Skin of body (tissue), 2 donors: Measurements from ENCODE around the gene MXD1. TPM values are rescaled to one million over a fixed set of nuclear protein-coding genes. Genes with fewer than 3 reads are reported as not detected.
"Not testable (repeated sequence)": the region's sequence is repeated elsewhere in the genome, so short reads cannot be mapped to it uniquely, and the experiment has no call there.

Experiments used
- DNase-seq: peaks from one replicate; lab custom pipeline; 2025; lab: John Stamatoyannopoulos, UW
- total RNA-seq: library from RNA; depleted of rRNA; stranded (reverse); fragments of >200 nt; gene quantifications from one replicate; pipeline ENCODE4 v1.2.3, GENCODE V29; 2014

The MXD1 gene
- total RNA-seq, 1 donor from 2014 or later = 29.5 TPM

DNA sequence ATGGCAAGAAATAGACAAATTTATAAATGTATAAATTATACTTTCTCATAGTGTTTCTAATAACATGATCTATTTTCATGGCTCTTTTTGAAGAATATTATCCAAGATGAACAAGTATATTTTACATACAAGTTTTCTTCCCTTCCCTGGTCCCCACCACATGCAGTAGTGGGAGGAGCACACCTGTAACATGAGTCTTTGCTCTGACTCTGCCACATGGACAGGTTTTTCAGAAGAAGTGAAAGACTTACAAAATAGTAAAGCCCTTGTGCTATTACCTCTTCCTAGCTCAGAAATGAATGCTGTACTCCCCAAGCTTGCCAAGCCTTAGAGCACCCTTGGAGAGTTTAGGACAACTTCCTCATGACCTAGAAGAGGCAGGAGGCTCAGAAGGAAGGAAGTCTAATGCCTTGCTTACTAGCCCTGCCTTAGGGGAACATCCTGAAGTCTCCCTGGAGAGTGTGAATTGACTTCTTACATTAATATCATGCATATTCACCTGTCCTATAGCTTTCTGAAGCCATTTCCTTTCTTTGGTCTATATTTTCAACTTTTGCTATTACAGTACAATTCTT, 18.4 kb downstream of the MXD1 start:
- DNase-seq = no peak

- no peak for DNase-seq
These were observed 19.1 kb downstream of the MXD1 start for GRCh38 chr2:69933839-69934613.

GRCh38 chr2:69934614-69934908, 19.7 kb downstream of the MXD1 start:
- no peak for DNase-seq

DNA sequence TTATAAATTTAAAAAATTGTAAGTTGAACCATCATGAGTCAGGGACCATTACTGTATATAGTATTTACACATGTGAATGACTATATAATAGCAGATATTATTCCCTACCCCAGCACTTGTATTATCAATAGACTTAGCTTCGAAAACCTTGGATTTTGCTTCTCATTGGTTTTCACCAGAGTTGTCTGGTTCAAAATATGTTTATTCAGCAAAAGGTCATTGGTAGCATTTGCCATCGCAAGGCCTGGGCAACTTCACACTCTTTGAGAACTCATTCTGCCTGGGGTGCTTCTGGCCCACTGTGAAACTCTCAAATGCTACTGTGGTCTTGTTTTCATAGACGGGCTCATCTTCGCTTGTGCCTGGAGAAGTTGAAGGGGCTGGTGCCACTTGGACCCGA, 20.1 kb downstream of the MXD1 start:
- no peak for DNase-seq

GRCh38 chr2:69936906-69937305, 22.0 kb downstream of the MXD1 start:
- no peak for DNase-seq

DNA sequence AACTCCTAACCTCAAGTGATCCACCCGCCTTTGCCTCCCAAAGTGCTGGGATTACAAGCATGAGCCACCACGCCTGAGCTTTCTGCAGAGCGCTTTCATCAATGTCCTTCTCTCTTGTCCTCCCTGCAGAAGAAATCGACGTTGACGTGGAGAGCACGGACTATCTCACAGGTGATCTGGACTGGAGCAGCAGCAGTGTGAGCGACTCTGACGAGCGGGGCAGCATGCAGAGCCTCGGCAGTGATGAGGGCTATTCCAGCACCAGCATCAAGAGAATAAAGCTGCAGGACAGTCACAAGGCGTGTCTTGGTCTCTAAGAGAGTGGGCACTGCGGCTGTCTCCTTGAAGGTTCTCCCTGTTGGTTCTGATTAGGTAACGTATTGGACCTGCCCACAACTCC, 23.1 kb downstream of the MXD1 start:
- no peak for DNase-seq

DNA sequence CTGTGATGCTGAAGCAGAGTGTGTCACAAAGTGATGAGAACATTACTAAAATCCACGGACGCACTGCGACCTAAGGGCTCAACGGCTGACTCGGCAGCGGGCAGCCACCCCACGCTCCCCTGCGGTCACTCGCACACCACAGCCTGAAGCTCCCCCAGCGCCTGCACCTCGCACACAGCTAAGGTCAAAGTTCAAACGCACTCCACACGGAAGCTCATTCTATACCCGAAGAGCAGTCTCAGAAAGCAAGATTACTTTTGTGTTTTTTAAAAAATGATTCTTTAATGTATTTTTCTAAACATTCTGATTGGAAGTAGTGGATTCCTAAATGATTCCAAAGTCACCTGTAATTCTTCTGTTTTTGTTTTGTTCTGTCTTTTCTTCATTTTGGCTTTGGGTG, 24.8 kb downstream of the MXD1 start:
- DNase-seq = no peak

DNA sequence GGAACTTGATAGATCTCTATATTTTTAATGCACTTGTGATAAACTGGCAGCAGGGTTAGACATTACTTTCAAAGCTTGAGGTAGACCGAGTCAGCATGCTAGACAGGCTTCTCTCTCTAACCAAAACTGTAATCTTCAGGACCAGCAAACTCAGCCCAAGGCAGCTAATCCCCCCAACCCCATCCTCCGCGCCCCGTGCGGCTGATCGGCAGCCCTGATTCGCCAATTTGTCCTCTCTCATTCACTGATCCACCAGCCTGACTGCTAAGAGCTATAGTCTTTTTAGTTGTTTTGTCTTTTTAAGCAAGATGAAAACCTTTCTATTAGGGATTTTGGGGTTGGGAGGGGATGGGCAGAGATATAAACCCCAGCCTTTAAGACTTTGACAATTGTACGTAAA, 25.8 kb downstream of the MXD1 start:
- no peak for DNase-seq

- no peak for DNase-seq
These were observed 28.3 kb downstream of the MXD1 start for GRCh38 chr2:69943000-69943842.

DNA sequence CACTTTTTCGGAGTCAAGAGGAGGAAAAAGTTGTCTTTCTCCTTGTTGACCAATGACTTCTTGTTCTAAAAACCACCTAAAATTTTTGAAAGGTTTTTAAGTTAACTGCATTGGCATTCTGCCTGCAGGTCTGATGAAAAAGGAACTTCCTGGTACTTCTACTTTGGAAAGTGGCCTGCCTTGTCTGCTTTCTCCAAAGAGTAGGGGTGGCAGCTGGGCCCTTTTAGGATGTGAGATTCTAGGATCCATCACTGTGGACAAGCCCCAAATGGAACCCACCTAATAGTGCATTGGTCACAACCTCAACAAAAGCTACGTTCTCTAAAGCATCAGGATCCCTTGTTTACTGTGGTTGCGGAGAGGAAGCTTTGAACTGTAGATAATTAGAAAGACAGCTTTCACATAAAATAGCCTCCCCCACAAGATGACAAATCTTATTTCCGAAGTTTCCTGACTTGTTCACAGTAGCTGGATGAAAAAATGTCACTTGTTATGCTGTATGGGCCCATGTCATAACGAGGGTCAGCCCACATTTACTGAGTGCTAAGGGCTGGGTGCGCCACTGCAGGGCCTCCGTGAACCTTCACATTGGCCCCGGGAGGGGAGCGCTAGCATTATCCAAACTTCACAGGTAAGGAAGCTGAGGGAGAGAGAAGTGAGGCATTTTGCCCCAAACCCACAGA, 29.1 kb downstream of the MXD1 start:
- no peak for DNase-seq

DNA sequence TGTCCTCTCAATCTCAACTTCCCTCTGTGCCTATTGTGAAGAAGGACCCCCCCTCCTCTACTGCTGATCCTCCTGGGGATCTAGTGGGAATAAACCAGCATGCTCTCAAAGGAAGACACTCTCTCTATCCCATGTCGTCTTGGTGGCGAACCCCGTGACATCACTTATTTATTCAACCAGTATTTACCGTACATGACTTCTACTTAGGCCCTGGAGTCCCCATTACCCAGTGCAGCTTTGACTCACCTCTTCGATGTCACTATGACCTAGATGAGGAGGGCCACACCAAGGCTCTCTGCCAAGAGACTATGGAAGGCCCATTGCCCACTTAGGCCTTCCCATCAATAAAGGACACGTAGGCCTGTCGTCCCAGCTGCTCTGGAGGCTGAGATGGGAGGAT, 29.8 kb downstream of the MXD1 start:
- DNase-seq = no peak

DNA sequence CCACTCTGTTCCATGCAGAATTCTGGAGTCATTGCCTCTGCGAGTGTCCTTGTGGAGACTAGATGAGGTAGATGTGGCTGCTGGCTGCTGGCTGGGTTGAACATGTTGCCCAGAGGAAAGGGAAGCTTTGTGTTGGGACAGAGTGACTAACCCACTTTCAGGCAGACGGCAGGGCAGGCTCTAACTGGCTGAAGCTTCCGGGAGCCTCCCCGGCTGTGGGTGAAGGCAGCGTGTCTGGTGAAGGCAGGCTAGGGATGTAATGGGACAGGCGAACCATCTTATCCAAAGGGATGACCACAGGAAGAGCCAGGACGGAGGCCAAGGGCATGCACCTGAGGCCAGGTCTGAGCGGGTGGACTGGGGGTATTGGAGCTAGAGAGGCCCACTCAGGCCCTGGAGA, 30.5 kb downstream of the MXD1 start:
- DNase-seq = no peak

GRCh38 chr2:69945941-69946340, 31.0 kb downstream of the MXD1 start:
- DNase-seq = no peak

DNA sequence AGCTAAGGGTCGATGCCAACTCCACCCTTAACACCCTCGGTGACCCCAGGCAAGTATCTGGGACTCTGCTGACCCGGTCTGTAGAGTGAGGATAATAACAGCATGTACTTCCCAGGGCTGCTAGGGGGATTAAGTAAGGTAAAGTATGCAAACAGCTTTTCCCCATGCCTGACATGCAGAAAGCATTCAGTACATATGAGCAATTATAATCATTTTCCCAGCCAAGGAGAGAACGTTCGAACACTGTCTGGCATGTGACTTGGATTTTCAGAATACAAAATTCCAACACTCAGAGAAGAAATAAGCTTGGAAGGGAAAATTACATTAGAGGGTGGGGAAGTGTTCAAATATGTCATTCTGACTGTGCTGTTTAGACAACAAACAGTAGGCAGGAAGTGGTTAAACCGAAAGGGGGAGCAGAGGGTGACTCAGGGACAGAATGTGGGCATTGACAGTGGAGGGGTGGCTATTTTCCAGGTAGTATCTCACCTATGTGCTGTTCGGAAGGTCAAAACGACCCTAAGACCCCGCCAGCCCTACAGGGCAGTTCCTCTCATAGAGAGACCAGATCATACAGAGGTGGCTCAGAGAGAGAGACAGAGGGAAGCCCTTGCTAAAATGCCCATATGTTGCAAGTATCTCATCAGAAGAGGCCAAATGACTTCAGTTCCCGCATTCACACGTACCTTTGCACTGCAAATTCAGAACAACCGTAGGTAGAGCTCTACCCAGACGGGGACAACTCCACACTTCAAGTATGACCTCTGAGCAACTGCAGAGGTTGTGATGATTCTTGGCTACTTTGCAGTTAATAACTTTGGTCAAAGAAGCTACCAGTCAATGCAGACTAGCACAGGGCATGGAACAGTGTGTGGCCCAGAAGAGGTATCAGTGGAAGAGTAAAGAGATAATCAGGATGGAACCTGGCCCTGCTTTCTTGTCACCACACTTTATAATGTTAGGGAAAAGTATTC, 31.7 kb downstream of the MXD1 start:
- no peak for DNase-seq

DNA sequence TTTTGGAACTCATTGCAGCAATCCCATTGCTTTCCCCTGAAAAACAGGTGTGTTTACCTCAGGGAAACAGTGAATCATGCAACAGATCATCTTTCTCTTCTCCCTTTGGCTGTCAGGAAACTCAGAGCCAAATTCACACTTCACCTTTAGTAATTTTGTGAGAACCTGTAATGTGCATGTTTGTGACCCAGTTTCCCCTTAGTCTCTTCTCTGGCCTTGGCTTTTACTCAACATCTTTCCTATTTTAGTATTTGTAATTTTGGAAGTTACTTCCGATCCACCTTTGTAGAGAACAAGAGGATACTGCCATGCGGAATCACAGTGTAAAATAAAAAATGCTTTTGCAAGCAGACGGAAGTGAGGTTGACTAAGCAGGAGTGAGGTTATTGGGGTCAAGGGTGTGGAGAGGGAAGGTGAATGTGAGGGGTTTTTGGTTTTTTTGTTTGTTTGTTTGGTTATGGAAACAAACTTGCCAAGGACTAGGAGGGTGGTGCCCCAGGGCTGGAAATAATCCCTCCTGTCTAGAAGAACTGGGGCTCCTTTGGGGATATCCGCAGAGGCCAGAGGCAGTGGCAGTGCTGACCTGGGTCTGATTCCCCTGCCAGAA, 32.5 kb downstream of the MXD1 start:
- no peak for DNase-seq

DNA sequence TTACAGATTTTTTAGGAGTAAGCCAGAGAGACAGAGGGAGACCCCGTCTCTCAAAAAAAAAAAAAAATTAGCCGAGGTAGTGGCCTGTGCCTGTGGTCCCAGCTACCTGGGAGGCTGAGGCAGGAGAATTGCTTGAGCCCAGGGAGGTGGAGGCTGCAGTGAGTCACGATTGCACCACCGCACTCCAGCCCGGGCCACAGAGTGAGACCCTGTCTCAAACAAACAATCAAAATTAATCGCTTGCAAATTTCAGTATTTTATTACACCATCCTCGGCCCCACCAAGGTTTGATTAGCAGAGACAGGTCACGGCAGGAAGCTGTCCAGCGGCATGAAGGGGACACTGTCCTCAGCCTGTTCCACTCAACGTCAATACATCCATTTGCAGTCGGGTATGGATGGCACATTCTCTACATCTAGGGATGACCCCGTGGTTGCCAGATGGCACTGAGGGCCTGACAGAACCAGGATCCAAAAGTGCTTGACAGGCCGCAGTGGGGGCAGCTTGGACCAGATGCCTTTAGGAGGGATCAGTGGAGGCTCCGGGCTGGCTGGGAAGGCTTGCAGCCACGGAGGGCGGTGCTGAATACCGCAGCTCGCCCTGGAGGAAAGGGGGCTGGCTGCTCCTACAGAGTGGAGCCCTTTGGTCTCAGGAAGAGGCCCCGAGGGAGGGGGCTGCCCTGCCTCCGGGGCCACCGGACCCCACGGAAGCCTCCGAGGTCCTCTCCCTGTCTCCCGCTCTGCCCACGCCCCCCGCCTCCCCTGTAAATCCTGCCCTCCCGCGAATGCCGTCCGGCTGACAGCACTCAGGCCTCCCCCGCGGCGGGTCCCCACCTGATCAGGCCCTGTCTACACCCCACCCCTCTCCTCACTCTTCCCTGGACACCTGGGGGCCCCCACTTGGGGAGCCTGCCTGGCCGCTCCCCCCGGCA, 33.4 kb downstream of the MXD1 start:
- DNase-seq = no peak

- no peak for DNase-seq
These were observed 34.2 kb downstream of the MXD1 start for GRCh38 chr2:69948963-69949645.

DNA sequence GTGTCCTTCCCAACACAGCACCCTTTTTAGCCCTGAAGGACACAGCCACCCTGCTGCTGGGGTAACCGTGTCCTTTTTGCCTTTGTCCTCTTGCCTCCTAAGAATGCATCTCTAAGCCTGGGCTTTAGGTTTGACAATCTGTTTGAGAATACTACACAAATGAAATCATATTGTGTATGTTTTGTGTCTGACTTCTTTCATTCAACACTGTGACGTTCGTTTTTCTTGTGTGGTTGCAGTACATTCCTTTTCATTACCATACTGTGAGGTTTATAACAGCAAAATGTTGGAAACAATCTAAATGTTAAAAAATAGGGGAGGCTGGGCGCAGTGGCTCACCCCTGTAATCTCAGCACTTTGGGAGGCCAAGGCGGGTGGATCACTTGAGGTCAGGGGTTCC, 35.3 kb downstream of the MXD1 start:
- DNase-seq = no peak

- DNase-seq = not testable (repeated sequence)
These were observed 35.8 kb downstream of the MXD1 start for GRCh38 chr2:69950671-69951070.
